LNCaP clone FGC (cell line): ENCODE data around the gene KDM8.
"Not testable (repeated sequence)": the region's sequence is repeated elsewhere in the genome, so short reads cannot be mapped to it uniquely, and the experiment has no call there.

Experiments
- DNase-seq: peaks from one replicate; pipeline ENCODE4 v3.0.0-alpha.2; 2011; ENCODE audit warnings: low read depth
- H3K4me3 ChIP-seq: 2 replicates; pipeline ENCODE4 v1.5.1; 2011; ENCODE audit warnings: mild to moderate bottlenecking, low read depth, low read length, control low read depth
- TF ChIP-seq, protein P1 (sequence below): IDR thresholded peaks from 2 replicates; pipeline ENCODE4 v1.5.1; 2012; ENCODE audit warnings: mild to moderate bottlenecking; ENCODE audit not compliant: control insufficient read depth, insufficient read depth; ENCODE audit errors: extremely low read depth

KDM8 gene

GRCh38 chr16:27256861-27257260, 53.5 kb downstream of the KDM8 start:
- TF ChIP-seq, protein P1, sequence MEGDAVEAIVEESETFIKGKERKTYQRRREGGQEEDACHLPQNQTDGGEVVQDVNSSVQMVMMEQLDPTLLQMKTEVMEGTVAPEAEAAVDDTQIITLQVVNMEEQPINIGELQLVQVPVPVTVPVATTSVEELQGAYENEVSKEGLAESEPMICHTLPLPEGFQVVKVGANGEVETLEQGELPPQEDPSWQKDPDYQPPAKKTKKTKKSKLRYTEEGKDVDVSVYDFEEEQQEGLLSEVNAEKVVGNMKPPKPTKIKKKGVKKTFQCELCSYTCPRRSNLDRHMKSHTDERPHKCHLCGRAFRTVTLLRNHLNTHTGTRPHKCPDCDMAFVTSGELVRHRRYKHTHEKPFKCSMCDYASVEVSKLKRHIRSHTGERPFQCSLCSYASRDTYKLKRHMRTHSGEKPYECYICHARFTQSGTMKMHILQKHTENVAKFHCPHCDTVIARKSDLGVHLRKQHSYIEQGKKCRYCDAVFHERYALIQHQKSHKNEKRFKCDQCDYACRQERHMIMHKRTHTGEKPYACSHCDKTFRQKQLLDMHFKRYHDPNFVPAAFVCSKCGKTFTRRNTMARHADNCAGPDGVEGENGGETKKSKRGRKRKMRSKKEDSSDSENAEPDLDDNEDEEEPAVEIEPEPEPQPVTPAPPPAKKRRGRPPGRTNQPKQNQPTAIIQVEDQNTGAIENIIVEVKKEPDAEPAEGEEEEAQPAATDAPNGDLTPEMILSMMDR = no peak
- no peak for DNase-seq
- H3K4me3 ChIP-seq = no peak overlapping the region

- DNase-seq = no peak
- TF ChIP-seq, protein P1 = no peak
- H3K4me3 ChIP-seq = no peak overlapping the region
These were observed 53.9 kb downstream of the KDM8 start for GRCh38 chr16:27257271-27257670.

DNA sequence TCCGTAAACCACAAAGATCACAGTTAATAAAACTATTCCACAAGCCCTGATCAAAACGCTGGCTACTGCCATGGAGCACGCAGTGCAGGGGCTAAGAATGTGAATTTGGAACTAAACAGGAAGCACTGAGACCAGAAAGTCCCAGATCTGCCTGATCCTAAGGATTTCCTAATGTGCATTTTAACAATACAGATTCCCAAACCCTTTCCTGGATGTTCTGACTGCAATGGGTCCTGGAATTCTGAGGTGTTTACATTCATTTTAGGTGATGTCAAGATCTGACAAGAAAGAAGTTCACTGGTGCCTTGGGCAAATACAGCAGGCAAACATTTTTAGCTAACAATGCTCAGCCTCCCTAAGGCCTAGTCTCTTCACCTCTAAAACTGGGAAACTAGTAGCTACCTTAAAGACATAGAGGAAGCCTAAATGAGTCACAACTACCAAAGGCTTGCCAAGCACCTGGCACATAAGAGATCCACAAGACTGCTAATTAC, 55.0 kb downstream of the KDM8 start:
- no peak for DNase-seq
- H3K4me3 ChIP-seq = no peak overlapping the region
- TF ChIP-seq, protein P1 = no peak

DNA sequence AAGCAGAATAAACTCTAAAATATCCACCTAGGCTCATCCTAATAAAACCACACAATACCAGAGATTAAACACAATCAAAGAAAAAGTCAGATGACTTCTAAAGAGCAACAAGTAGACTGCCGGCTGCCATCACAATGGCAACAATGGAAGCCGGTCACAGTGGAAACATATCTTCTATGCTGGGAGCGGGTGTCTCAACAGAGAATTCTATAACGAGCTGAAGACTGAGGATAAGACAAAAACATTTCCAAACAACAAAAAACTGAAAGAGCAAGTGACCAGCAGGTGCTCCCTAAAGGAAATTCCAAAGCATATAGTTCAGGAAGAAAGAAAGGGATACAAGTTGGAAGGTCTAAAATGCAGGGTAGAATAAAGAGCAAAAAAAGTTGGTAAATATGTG, 56.4 kb downstream of the KDM8 start:
- TF ChIP-seq, protein P1 = no peak
- DNase-seq = no peak
- H3K4me3 ChIP-seq = no peak overlapping the region

GRCh38 chr16:27262904-27263423, 59.6 kb downstream of the KDM8 start:
- H3K4me3 ChIP-seq, DNase-seq: not testable (repeated sequence)

- DNase-seq = no peak
- no peak overlapping the region for H3K4me3 ChIP-seq
- TF ChIP-seq, protein P1 = no peak
These were observed 60.8 kb downstream of the KDM8 start for GRCh38 chr16:27264151-27264550.

DNA sequence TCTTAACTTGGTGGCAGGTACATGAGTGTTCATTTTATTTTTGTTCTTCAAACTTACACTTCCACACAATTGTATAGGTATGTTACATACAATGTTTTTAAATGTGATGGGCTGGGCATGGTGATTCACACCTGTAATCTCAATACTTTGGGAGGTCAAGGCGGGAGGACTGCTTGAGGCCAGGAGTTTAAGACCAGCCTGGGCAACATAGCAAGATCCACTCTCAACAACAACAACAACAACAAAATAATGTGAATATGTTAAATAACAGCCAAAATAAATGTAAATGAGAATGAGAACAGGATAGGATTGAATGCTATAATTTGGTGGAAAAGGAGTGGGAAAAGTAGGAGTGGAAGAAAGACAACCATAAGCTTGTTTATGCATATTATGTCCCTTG, 62.7 kb downstream of the KDM8 start:
- H3K4me3 ChIP-seq = no peak overlapping the region
- TF ChIP-seq, protein P1 = no peak
- no peak for DNase-seq
